Fibroblast of upper back skin (primary cell): ENCODE results near the gene SLN.
"Not testable (repeated sequence)": the region's sequence is repeated elsewhere in the genome, so short reads cannot be mapped to it uniquely, and the experiment has no call there.

Experiments
- DNase-seq: peaks from one replicate; pipeline ENCODE4 v3.0.0-alpha.2; 2013

Gene SLN

GRCh38 chr11:107711861-107712755 is at the start of gene SLN:
TSS of gene SLN (minus strand) at chr11:107712056.
- DNase-seq = no peak

- not testable (repeated sequence) for DNase-seq
Observed at GRCh38 chr11:107758719-107759355, 47.0 kb upstream of the SLN start.

- no peak for DNase-seq
Observed at GRCh38 chr11:107757661-107758060, 45.8 kb upstream of the SLN start.

GRCh38 chr11:107756553-107756952 is 44.7 kb upstream of the SLN start:
- DNase-seq = no peak

- peak; percentile 9 for DNase-seq
Observed at GRCh38 chr11:107752949-107753822, 41.3 kb upstream of the SLN start.

- DNase-seq = no peak
Observed at GRCh38 chr11:107752508-107752907, 40.7 kb upstream of the SLN start.

GRCh38 chr11:107751082-107751481 is 39.2 kb upstream of the SLN start:
- DNase-seq = no peak

GRCh38 chr11:107750313-107750712 is 38.5 kb upstream of the SLN start:
- DNase-seq = no peak

- DNase-seq = no peak
Observed at GRCh38 chr11:107747622-107748021, 35.8 kb upstream of the SLN start.

GRCh38 chr11:107744736-107745135 is 32.9 kb upstream of the SLN start:
- no peak for DNase-seq

GRCh38 chr11:107743191-107743590 is 31.3 kb upstream of the SLN start:
- DNase-seq = no peak

GRCh38 chr11:107741044-107741823 is 29.4 kb upstream of the SLN start:
- no peak for DNase-seq

- DNase-seq = peak; percentile 28
Observed at GRCh38 chr11:107740271-107740670, 28.4 kb upstream of the SLN start.

GRCh38 chr11:107736546-107736945 is 24.7 kb upstream of the SLN start:
- DNase-seq = no peak

GRCh38 chr11:107733518-107733917 is 21.7 kb upstream of the SLN start:
- DNase-seq = peak; percentile 45

- DNase-seq = no peak
Observed at GRCh38 chr11:107732689-107733051, 20.8 kb upstream of the SLN start.

- DNase-seq = peak; percentile 39
Observed at GRCh38 chr11:107731941-107732688, 20.3 kb upstream of the SLN start.

- no peak for DNase-seq
Observed at GRCh38 chr11:107722662-107723061, 10.8 kb upstream of the SLN start.

- no peak for DNase-seq
Observed at GRCh38 chr11:107721207-107721606, 9.4 kb upstream of the SLN start.

- no peak for DNase-seq
Observed at GRCh38 chr11:107720303-107720774, 8.5 kb upstream of the SLN start.

GRCh38 chr11:107719557-107720302 is 7.9 kb upstream of the SLN start:
- DNase-seq = no peak
